Liver (tissue), 9 donors: Measurements from ENCODE around the gene SLIT3. TPM values are rescaled to one million over a fixed set of nuclear protein-coding genes. Genes with fewer than 3 reads are reported as not detected.

Experiments used
- DNase-seq: peaks from one replicate; pipeline ENCODE4 v3.0.0-alpha.2; 2017; ENCODE audit warnings: low spot score
- H3K27ac ChIP-seq, 2 donors: one replicate each; pipeline ENCODE4 v1.7.0; 2013; ENCODE audit warnings: inconsistent platforms in 2 of 2, low read length in 2 of 2, control low read depth in 1 of 2, low read depth in 1 of 2, mild to moderate bottlenecking in 1 of 2
- H3K27me3 ChIP-seq, 4 donors: one replicate each; pipeline versions ENCODE4 v1.6.1 to v1.7.0; 2013; ENCODE audit warnings: low read length in 3 of 4, inconsistent platforms in 1 of 4, mild to moderate bottlenecking in 1 of 4, moderate library complexity in 1 of 4; ENCODE audit not compliant: control insufficient read depth in 4 of 4, insufficient read depth in 4 of 4
- H3K36me3 ChIP-seq, 4 donors: one replicate each; pipeline versions ENCODE4 v1.6.1 to v1.7.0; 2013; ENCODE audit warnings: low read length in 3 of 4, mild to moderate bottlenecking in 3 of 4, low read depth in 1 of 4, moderate library complexity in 1 of 4; ENCODE audit not compliant: control insufficient read depth in 4 of 4, insufficient read depth in 3 of 4
- H3K4me1 ChIP-seq, 4 donors: one replicate each; pipeline versions ENCODE4 v1.6.1 to v1.7.0; 2013; ENCODE audit warnings: low read length in 3 of 4, mild to moderate bottlenecking in 3 of 4, moderate library complexity in 1 of 4; ENCODE audit not compliant: control insufficient read depth in 4 of 4, insufficient read depth in 4 of 4
- H3K4me3 ChIP-seq, 3 donors: one replicate each; pipeline versions ENCODE4 v1.6.1 to v1.7.0; 2013; ENCODE audit warnings: low read length in 3 of 3, control low read depth in 1 of 3, low read depth in 1 of 3, mild to moderate bottlenecking in 1 of 3
- H3K9ac ChIP-seq, 2 donors: one replicate each; pipeline ENCODE4 v1.7.0; 2013; ENCODE audit warnings: low read length in 2 of 2, mild to moderate bottlenecking in 2 of 2, moderate library complexity in 2 of 2, control low read depth in 1 of 2, low read depth in 1 of 2
- H3K9me3 ChIP-seq, 4 donors: one replicate each; pipeline versions ENCODE4 v1.6.1 to v1.7.0; 2013; ENCODE audit warnings: low read length in 3 of 4; ENCODE audit not compliant: control insufficient read depth in 4 of 4
- ATF3 ChIP-seq: IDR thresholded peaks from 2 replicates; pipeline ENCODE4 v1.6.1; 2016; ENCODE audit warnings: antibody characterized with exemption
- EGR1 ChIP-seq, 2 donors: IDR thresholded peaks; 2 replicates each; pipeline ENCODE4 v1.6.1; 2016 to 2018; ENCODE audit warnings: antibody characterized with exemption in 2 of 2, low read depth in 2 of 2
- FOXA1 ChIP-seq: IDR thresholded peaks from 2 replicates; pipeline ENCODE4 v1.6.1; 2016; ENCODE audit warnings: antibody characterized with exemption
- FOXA2 ChIP-seq: IDR thresholded peaks from 2 replicates; pipeline ENCODE4 v1.6.1; 2016; ENCODE audit warnings: antibody characterized with exemption
- GABPA ChIP-seq, 2 donors: IDR thresholded peaks in 1 of 2; conservative IDR thresholded peaks in 1 of 2; 2 replicates each; pipeline ENCODE4 v1.6.1; 2016; ENCODE audit warnings: antibody characterized with exemption in 2 of 2, mild to moderate bottlenecking in 1 of 2, moderate library complexity in 1 of 2
- HNF4A ChIP-seq, 2 donors: conservative IDR thresholded peaks; 2 replicates each; pipeline ENCODE4 v1.6.1; 2016; ENCODE audit warnings: antibody characterized with exemption in 2 of 2, mild to moderate bottlenecking in 2 of 2
- HNF4G ChIP-seq: IDR thresholded peaks from 2 replicates; pipeline ENCODE4 v1.6.1; 2016; ENCODE audit warnings: antibody characterized with exemption
- JUND ChIP-seq, 2 donors: IDR thresholded peaks; 2 replicates each; pipeline ENCODE4 v1.6.1; 2016; ENCODE audit warnings: antibody characterized with exemption in 2 of 2
- RAD21 ChIP-seq, 2 donors: IDR thresholded peaks; 2 replicates each; pipeline ENCODE4 v1.6.1; 2016; ENCODE audit warnings: antibody characterized with exemption in 2 of 2, mild to moderate bottlenecking in 2 of 2
- REST ChIP-seq: IDR thresholded peaks from 2 replicates; pipeline ENCODE4 v1.6.1; 2016; ENCODE audit warnings: antibody characterized with exemption, mild to moderate bottlenecking
- RXRA ChIP-seq, 2 donors: IDR thresholded peaks; 2 replicates each; pipeline ENCODE4 v1.6.1; 2017 to 2018; ENCODE audit warnings: antibody characterized with exemption in 2 of 2, mild to moderate bottlenecking in 1 of 2
- SP1 ChIP-seq: IDR thresholded peaks from 2 replicates; pipeline ENCODE4 v1.6.1; 2018; ENCODE audit warnings: antibody characterized with exemption, mild to moderate bottlenecking
- TAF1 ChIP-seq: conservative IDR thresholded peaks from 2 replicates; pipeline ENCODE4 v1.6.1; 2016; ENCODE audit warnings: antibody characterized with exemption, mild to moderate bottlenecking
- YY1 ChIP-seq: IDR thresholded peaks from 2 replicates; pipeline ENCODE4 v1.6.1; 2016; ENCODE audit warnings: antibody characterized with exemption, mild to moderate bottlenecking
- ZBTB33 ChIP-seq: IDR thresholded peaks from 2 replicates; pipeline ENCODE4 v1.6.1; 2016; ENCODE audit warnings: antibody characterized with exemption
- WGBS: extraction: QIAGEN DNeasy Blood & Tissue Kit; methylation state at CpG from one replicate; pipeline ENCODE4 v1.1.7; 2013; 5-methylcytosine and 5-hydroxymethylcytosine counted together
- polyA plus RNA-seq, 2 donors: library from polyadenylated mRNA; stranded (reverse) in 1 of 2; unstranded in 1 of 2; fragments of 200-250 nt in 1 of 2; fragments of >200 nt in 1 of 2; fragmentation: Nextera tagmentation in 1 of 2; extraction: Ambion mirVana in 1 of 2; gene quantifications; one replicate each; pipeline versions ENCODE4 v1.2.1 to v1.2.3, GENCODE V29; 2013 to 2015
- total RNA-seq, 2 donors: library from RNA; depleted of rRNA; stranded (reverse); fragments of >200 nt; gene quantifications; one replicate each; pipeline ENCODE4 v1.2.3, GENCODE V29; 2014
- TF ChIP-seq, protein P1 (sequence below): IDR thresholded peaks from 2 replicates; pipeline ENCODE4 v1.6.1; 2016; ENCODE audit warnings: antibody characterized with exemption
- TF ChIP-seq, protein P2 (sequence below): fragments of 150-350 bp; IDR thresholded peaks from 2 replicates; pipeline ENCODE4 v1.5.1; 2017; ENCODE audit warnings: improper control_type of control experiment, low read depth, low read length; ENCODE audit not compliant: missing input control
- donor health status: healthy.
- donor health status: healthy.
- donor health status: healthy.
- donor health status: healthy.
- donor health status: healthy.

Gene SLIT3
- total and polyA plus RNA-seq, 4 donors: 0.61 to 1.3 (median 0.91) TPM

- DNase-seq: no peak
- 71% methylated on average over 3 of the region's 3 CpGs for WGBS
- H3K27me3 ChIP-seq: no peaks in the 10 kb centered on the region
- H3K9ac ChIP-seq: no peak overlapping the region
- H3K4me1 ChIP-seq: no peaks in the 10 kb centered on the region
- no peaks in the 10 kb centered on the region for H3K36me3 ChIP-seq
- no peak overlapping the region for H3K4me3 ChIP-seq
- no peak overlapping the region for H3K27ac ChIP-seq
- peaks cover 4 to 12% (median 10%) of the 10 kb centered on the region in 4 donors for H3K9me3 ChIP-seq
- TF ChIP-seq GABPA (IDR thresholded peaks at IDR 0.05 in 1 of 2, conservative IDR thresholded peaks at IDR 0.05 in 1 of 2): no peak
- TF ChIP-seq, protein P1, sequence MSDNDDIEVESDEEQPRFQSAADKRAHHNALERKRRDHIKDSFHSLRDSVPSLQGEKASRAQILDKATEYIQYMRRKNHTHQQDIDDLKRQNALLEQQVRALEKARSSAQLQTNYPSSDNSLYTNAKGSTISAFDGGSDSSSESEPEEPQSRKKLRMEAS: no peak
- no peak for TF ChIP-seq YY1
- no peak for TF ChIP-seq FOXA2
- no peak for TF ChIP-seq FOXA1
- TF ChIP-seq EGR1 (IDR thresholded peaks at IDR 0.05; ENCODE audit: low read depth in 2 of 2): no peak
- TF ChIP-seq ATF3: no peak
- no peak for TF ChIP-seq HNF4G
- TF ChIP-seq, protein P2, sequence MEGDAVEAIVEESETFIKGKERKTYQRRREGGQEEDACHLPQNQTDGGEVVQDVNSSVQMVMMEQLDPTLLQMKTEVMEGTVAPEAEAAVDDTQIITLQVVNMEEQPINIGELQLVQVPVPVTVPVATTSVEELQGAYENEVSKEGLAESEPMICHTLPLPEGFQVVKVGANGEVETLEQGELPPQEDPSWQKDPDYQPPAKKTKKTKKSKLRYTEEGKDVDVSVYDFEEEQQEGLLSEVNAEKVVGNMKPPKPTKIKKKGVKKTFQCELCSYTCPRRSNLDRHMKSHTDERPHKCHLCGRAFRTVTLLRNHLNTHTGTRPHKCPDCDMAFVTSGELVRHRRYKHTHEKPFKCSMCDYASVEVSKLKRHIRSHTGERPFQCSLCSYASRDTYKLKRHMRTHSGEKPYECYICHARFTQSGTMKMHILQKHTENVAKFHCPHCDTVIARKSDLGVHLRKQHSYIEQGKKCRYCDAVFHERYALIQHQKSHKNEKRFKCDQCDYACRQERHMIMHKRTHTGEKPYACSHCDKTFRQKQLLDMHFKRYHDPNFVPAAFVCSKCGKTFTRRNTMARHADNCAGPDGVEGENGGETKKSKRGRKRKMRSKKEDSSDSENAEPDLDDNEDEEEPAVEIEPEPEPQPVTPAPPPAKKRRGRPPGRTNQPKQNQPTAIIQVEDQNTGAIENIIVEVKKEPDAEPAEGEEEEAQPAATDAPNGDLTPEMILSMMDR: no peak
- TF ChIP-seq RXRA (IDR thresholded peaks at IDR 0.05): no peak
- no peak for TF ChIP-seq REST
- no peak for TF ChIP-seq SP1
- TF ChIP-seq JUND (IDR thresholded peaks at IDR 0.05): no peak
- TF ChIP-seq TAF1: no peak
- TF ChIP-seq HNF4A (conservative IDR thresholded peaks at IDR 0.05): no peak
These were observed 211.6 kb downstream of the SLIT3 start for GRCh38 chr5:169089343-169089742.

GRCh38 chr5:169088028-169088725, 212.8 kb downstream of the SLIT3 start:
- H3K4me1 ChIP-seq: no peaks in the 10 kb centered on the region
- H3K9ac ChIP-seq: no peak overlapping the region
- no peak overlapping the region for H3K4me3 ChIP-seq
- WGBS: 82% methylated on average over 11 of the region's 11 CpGs
- no peak for DNase-seq
- H3K36me3 ChIP-seq: no peaks in the 10 kb centered on the region
- no peaks in the 10 kb centered on the region for H3K27me3 ChIP-seq
- H3K27ac ChIP-seq: no peak overlapping the region
- peaks cover 4 to 12% (median 10%) of the 10 kb centered on the region in 4 donors for H3K9me3 ChIP-seq
- TF ChIP-seq FOXA1 (no peak), TAF1 (no peak), REST (no peak), RAD21 (IDR thresholded peaks at IDR 0.05) (no peak), ATF3 (no peak), ZBTB33 (no peak)
